ENCODE data around the gene GLIS1.

DNA sequence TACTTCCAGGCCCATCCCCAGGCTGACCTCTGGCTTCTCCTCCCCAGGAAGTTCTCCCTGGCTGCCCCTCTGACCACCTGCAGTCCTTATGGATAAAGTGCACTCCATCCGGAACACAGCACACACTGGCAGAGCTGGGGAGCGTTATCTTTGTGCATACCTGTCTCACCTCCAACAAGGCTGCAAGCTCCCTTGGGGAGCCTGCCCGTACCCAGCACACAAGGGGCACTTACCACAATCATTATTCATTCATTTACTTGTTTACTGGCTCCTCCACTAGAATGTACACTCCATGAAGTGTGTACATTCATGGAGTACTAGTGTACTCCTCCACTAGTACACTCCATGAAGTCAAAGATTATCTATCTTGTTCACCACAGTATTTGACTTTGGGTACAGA lies 30.3 kb downstream of the GLIS1 start:
- TF ChIP-seq, protein P1, sequence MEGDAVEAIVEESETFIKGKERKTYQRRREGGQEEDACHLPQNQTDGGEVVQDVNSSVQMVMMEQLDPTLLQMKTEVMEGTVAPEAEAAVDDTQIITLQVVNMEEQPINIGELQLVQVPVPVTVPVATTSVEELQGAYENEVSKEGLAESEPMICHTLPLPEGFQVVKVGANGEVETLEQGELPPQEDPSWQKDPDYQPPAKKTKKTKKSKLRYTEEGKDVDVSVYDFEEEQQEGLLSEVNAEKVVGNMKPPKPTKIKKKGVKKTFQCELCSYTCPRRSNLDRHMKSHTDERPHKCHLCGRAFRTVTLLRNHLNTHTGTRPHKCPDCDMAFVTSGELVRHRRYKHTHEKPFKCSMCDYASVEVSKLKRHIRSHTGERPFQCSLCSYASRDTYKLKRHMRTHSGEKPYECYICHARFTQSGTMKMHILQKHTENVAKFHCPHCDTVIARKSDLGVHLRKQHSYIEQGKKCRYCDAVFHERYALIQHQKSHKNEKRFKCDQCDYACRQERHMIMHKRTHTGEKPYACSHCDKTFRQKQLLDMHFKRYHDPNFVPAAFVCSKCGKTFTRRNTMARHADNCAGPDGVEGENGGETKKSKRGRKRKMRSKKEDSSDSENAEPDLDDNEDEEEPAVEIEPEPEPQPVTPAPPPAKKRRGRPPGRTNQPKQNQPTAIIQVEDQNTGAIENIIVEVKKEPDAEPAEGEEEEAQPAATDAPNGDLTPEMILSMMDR (IDR thresholded peaks at IDR 0.05; ENCODE audit: borderline replicate concordance, extremely low read depth, low read length, poor library complexity, severe bottlenecking) = no peak
- no peak for TF ChIP-seq EZH2 (IDR thresholded peaks at IDR 0.05; ENCODE audit: borderline replicate concordance, low read depth, low read length, severe bottlenecking)

Measured in DND-41 (cell line).